Measurements from ENCODE around the gene GHR.
"Not testable (repeated sequence)": the region's sequence is repeated elsewhere in the genome, so short reads cannot be mapped to it uniquely, and the experiment has no call there.

GHR gene

GRCh38 chr5:42655982-42656650 is 232.9 kb downstream of the GHR start:
- DNase-seq = no peak

- no peak for DNase-seq
Measured at GRCh38 chr5:42656651-42657015, 233.4 kb downstream of the GHR start.

GRCh38 chr5:42659869-42660268 is 236.6 kb downstream of the GHR start:
- DNase-seq = not testable (repeated sequence)

- DNase-seq = no peak
Measured at GRCh38 chr5:42665857-42666256, 242.6 kb downstream of the GHR start.

GRCh38 chr5:42666869-42667268 is 243.6 kb downstream of the GHR start:
- no peak for DNase-seq

- no peak for DNase-seq
Measured at GRCh38 chr5:42668254-42668653, 245.0 kb downstream of the GHR start.

GRCh38 chr5:42672925-42673324 is 249.7 kb downstream of the GHR start:
- no peak for DNase-seq

- DNase-seq = no peak
Measured at GRCh38 chr5:42675602-42676001, 252.4 kb downstream of the GHR start.

- DNase-seq = no peak
Measured at GRCh38 chr5:42676362-42676761, 253.1 kb downstream of the GHR start.

- DNase-seq = no peak
Measured at GRCh38 chr5:42677156-42677842, 254.1 kb downstream of the GHR start.

- DNase-seq = no peak
Measured at GRCh38 chr5:42680046-42680445, 256.8 kb downstream of the GHR start.

GRCh38 chr5:42685078-42685477 is 261.8 kb downstream of the GHR start:
- DNase-seq = not testable (repeated sequence)

- no peak for DNase-seq
Measured at GRCh38 chr5:42689391-42689790, 266.2 kb downstream of the GHR start.

- no peak for DNase-seq
Measured at GRCh38 chr5:42691413-42691937, 268.2 kb downstream of the GHR start.

GRCh38 chr5:42701351-42702059 is 278.3 kb downstream of the GHR start:
- no peak for DNase-seq

GRCh38 chr5:42703238-42703637 is 280.0 kb downstream of the GHR start:
- no peak for DNase-seq

- DNase-seq = no peak
Measured at GRCh38 chr5:42715785-42716184, 292.5 kb downstream of the GHR start.

GRCh38 chr5:42718591-42718990 is 295.4 kb downstream of the GHR start:
- no peak for DNase-seq

- no peak for DNase-seq
Measured at GRCh38 chr5:42719034-42719433, 295.8 kb downstream of the GHR start.

GRCh38 chr5:42720251-42720650 is 297.0 kb downstream of the GHR start:
- no peak for DNase-seq

- no peak for DNase-seq
Measured at GRCh38 chr5:42721484-42721883, 298.2 kb downstream of the GHR start.

- DNase-seq = not testable (repeated sequence)
Measured at GRCh38 chr5:42734531-42735058, 311.4 kb downstream of the GHR start.

GRCh38 chr5:42740920-42741319 is 317.7 kb downstream of the GHR start:
- DNase-seq = no peak

- DNase-seq = no peak
Measured at GRCh38 chr5:42745426-42745825, 322.2 kb downstream of the GHR start.
